ENCODE data around the gene PPIB.
"Not testable (repeated sequence)": the region's sequence is repeated elsewhere in the genome, so short reads cannot be mapped to it uniquely, and the experiment has no call there.

Gene PPIB

GRCh38 chr15:64143276-64143675 lies 19.5 kb downstream of the PPIB start:
- no peak for DNase-seq

GRCh38 chr15:64141798-64142512 lies 20.9 kb downstream of the PPIB start:
- DNase-seq = peak in 6 of 51 donors; percentile 29 to 56 (median 37)

GRCh38 chr15:64138331-64138941 lies 24.4 kb downstream of the PPIB start:
- no peak for DNase-seq

GRCh38 chr15:64137226-64137833 lies 25.5 kb downstream of the PPIB start:
- peak in 21 of 51 donors; percentile 26 to 68 (median 48) for DNase-seq

GRCh38 chr15:64136347-64136746 lies 26.5 kb downstream of the PPIB start:
- no peak for DNase-seq

GRCh38 chr15:64134345-64134829 lies 28.4 kb downstream of the PPIB start:
- DNase-seq = peak in 40 of 51 donors; percentile 14 to 86 (median 68)

GRCh38 chr15:64133623-64134344 lies 29.0 kb downstream of the PPIB start:
- DNase-seq = no peak

GRCh38 chr15:64132217-64132616 lies 30.6 kb downstream of the PPIB start:
- no peak for DNase-seq

GRCh38 chr15:64131547-64131946 lies 31.3 kb downstream of the PPIB start:
- peak in 11 of 51 donors; percentile 11 to 50 (median 34) for DNase-seq

- DNase-seq = no peak
Measured at GRCh38 chr15:64130159-64130558, 32.7 kb downstream of the PPIB start.

GRCh38 chr15:64127521-64128270 lies 35.1 kb downstream of the PPIB start:
- DNase-seq = no peak

- DNase-seq = no peak
Measured at GRCh38 chr15:64125978-64126377, 36.8 kb downstream of the PPIB start.

GRCh38 chr15:64122936-64123351 lies 39.9 kb downstream of the PPIB start:
- peak in 42 of 51 donors; percentile 23 to 94 (median 76) for DNase-seq

- DNase-seq = peak in 8 of 51 donors; percentile 5 to 71 (median 37)
Measured at GRCh38 chr15:64122444-64122843, 40.4 kb downstream of the PPIB start.

GRCh38 chr15:64121614-64122013 lies 41.2 kb downstream of the PPIB start:
- DNase-seq = no peak

GRCh38 chr15:64120322-64120721 lies 42.5 kb downstream of the PPIB start:
- not testable (repeated sequence) for DNase-seq

GRCh38 chr15:64117759-64118487 lies 44.9 kb downstream of the PPIB start:
- DNase-seq = no peak

- no peak for DNase-seq
Measured at GRCh38 chr15:64112904-64113303, 49.9 kb downstream of the PPIB start.

- no peak for DNase-seq
Measured at GRCh38 chr15:64112073-64112772, 50.6 kb downstream of the PPIB start.

GRCh38 chr15:64111679-64112050 lies 51.2 kb downstream of the PPIB start:
- DNase-seq = peak in 1 of 51 donors; percentile 25
